Glutamatergic neuron (in vitro differentiated cells): ENCODE results near the gene IQCK. TPM values are rescaled to one million over a fixed set of nuclear protein-coding genes. Genes with fewer than 3 reads are reported as not detected.

Experiments used
- DNase-seq: peaks from one replicate; pipeline ENCODE4 v3.0.0; 2022
- H3K27ac Mint-ChIP-seq: one replicate; pipeline ENCODE4 v1.8.0; 2020; ENCODE audit warnings: mild to moderate bottlenecking, mixed read lengths, inconsistent platforms; ENCODE audit not compliant: unreplicated experiment
- H3K27me3 Mint-ChIP-seq: one replicate; pipeline ENCODE4 v1.8.0; 2020; ENCODE audit warnings: mild to moderate bottlenecking, moderate library complexity, mixed read lengths, inconsistent platforms; ENCODE audit not compliant: unreplicated experiment
- H3K36me3 Mint-ChIP-seq: one replicate; pipeline ENCODE4 v1.8.0; 2020; ENCODE audit warnings: mild to moderate bottlenecking, mixed read lengths, inconsistent platforms; ENCODE audit not compliant: unreplicated experiment
- H3K4me1 Mint-ChIP-seq: one replicate; pipeline ENCODE4 v1.8.0; 2020; ENCODE audit warnings: mild to moderate bottlenecking, low read depth, mixed read lengths, inconsistent platforms; ENCODE audit not compliant: unreplicated experiment
- H3K4me3 Mint-ChIP-seq: one replicate; pipeline ENCODE4 v1.8.0; 2020; ENCODE audit warnings: mild to moderate bottlenecking, mixed read lengths, inconsistent platforms; ENCODE audit not compliant: unreplicated experiment
- H3K9me3 Mint-ChIP-seq: one replicate; pipeline ENCODE4 v1.8.0; 2020; ENCODE audit warnings: mild to moderate bottlenecking, moderate library complexity, mixed read lengths, inconsistent platforms; ENCODE audit not compliant: unreplicated experiment
- long read RNA-seq: library from polyadenylated mRNA; unstranded; transcript quantifications from one replicate; pipeline ENCODE4 v2.0.0, GENCODE V29; 2020; ENCODE audit not compliant: unreplicated experiment
- total RNA-seq: library from RNA; stranded (reverse); fragmentation: NEBNext Ultra II Directional; extraction: Animal tissue kit (Norgen Biotek cat#: 25700); gene quantifications from one replicate; pipeline ENCODE4 v1.2.1, GENCODE V29; 2021; ENCODE audit not compliant: unreplicated experiment
- TF ChIP-seq, protein P1 (sequence below): fragments of 200-600 bp; sonication (generic); IDR thresholded peaks from one replicate; pipeline ENCODE4 v1.5.0; 2021; ENCODE audit not compliant: partially characterized antibody, unreplicated experiment

The IQCK gene, protein sequence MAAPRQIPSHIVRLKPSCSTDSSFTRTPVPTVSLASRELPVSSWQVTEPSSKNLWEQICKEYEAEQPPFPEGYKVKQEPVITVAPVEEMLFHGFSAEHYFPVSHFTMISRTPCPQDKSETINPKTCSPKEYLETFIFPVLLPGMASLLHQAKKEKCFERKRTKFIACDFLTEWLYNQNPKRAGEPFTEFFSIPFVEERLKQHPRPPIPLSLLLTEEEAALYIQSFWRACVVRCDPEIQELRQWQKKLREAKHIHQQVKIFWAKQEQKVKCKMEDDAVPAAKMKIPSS
- 5.1 TPM for total RNA-seq
- long read RNA-seq, partial matches to known transcripts, result 1 of 6 reads
- long read RNA-seq, other reads (novel, unspliced or antisense), result 2 of 6 reads

DNA sequence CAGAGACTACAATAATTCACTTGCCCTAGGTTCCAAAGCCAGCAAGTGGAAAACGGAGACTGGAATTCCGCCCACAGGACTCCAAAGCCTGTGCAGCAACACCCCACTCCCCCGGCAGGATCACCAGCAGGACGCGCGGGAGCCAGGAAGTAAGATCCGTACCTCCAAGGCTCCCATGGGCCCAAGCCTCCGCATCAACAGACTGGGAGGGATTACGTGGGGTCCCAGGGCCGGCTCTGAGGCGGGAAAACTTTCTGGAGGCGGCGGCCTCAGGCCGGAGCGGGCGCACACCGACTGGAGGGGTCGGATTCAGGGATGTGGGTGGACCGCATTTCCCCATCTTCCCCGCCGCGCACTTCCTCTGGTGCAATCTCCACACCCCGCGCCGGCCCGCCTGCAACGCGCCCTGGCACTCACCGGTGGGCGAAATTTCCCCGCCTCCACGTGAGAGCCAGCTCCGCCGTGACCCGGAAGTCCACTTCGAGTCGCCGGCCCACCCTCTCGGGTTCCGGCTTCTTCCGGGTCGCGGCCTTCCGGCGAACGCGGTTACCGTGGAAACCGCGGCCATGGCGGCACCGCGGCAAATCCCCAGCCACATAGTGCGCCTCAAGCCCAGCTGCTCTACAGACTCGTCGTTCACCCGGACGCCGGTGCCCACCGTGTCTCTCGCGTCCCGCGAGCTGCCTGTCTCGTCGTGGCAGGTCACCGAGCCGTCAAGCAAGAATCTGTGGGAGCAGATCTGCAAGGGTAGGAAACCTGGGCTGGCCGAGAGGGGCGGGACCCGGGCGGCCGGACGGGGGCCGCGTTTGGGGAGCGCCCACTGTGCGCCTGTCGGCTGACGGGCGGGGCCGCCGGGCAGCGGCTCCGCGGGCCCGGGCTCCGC is at the start of gene IQCK, which contains the start of gene KNOP1:
Gene IQCK, plus strand, starts transcription at position 531 of the 883 bp plus-strand sequence. Its CDS starts 36 bp downstream, at position 567.
Gene KNOP1, minus strand, starts transcription at position 487 of the 883 bp plus-strand sequence. CDS start 3,192 bp downstream, outside the sequence.
- Mint-ChIP-seq H3K27ac (peak within 1 kb of the TSS; percentile 92), H3K27me3 (peaks cover 3% of the 10 kb centered on the region), H3K4me3 (peak within 1 kb of the TSS; percentile 92), H3K9me3 (no peaks in the 10 kb centered on the region), H3K4me1 (peaks cover 8% of the 10 kb centered on the region), H3K36me3 (no peaks in the 10 kb centered on the region)
- peak; percentile 90 for DNase-seq
- TF ChIP-seq, protein P1, sequence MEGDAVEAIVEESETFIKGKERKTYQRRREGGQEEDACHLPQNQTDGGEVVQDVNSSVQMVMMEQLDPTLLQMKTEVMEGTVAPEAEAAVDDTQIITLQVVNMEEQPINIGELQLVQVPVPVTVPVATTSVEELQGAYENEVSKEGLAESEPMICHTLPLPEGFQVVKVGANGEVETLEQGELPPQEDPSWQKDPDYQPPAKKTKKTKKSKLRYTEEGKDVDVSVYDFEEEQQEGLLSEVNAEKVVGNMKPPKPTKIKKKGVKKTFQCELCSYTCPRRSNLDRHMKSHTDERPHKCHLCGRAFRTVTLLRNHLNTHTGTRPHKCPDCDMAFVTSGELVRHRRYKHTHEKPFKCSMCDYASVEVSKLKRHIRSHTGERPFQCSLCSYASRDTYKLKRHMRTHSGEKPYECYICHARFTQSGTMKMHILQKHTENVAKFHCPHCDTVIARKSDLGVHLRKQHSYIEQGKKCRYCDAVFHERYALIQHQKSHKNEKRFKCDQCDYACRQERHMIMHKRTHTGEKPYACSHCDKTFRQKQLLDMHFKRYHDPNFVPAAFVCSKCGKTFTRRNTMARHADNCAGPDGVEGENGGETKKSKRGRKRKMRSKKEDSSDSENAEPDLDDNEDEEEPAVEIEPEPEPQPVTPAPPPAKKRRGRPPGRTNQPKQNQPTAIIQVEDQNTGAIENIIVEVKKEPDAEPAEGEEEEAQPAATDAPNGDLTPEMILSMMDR, result no peak

DNA sequence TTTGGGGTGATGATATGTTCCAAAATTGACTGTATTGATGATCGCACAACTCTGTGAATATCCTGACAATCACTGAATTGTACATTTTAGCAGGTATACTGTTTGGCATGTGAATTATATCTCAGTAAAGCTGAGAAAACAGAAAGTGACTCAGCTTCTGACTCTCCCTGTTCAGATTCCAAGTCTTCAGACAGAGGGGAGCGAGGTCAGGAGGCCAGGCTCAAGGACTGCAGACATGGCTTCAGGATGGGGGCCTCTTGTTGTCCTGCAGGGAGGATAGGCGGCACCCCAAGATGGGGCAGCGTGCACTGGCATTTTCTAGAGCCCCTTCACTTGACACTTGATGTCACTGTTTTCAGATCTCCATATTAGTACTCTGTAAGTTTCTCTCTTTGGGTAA is 45.7 kb upstream of the IQCK start:
- H3K4me3 Mint-ChIP-seq, result no peak overlapping the region
- TF ChIP-seq, protein P1, result no peak
- H3K27me3 Mint-ChIP-seq, result no peaks in the 10 kb centered on the region
- H3K36me3 Mint-ChIP-seq, result no peaks in the 10 kb centered on the region
- no peaks in the 10 kb centered on the region for H3K4me1 Mint-ChIP-seq
- no peak for DNase-seq
- no peak overlapping the region for H3K27ac Mint-ChIP-seq
- H3K9me3 Mint-ChIP-seq, result peaks cover 4% of the 10 kb centered on the region

GRCh38 chr16:19674485-19674884 is 43.6 kb upstream of the IQCK start:
- H3K27me3 Mint-ChIP-seq, result no peaks in the 10 kb centered on the region
- no peak for DNase-seq
- H3K27ac Mint-ChIP-seq, result no peak overlapping the region
- TF ChIP-seq, protein P1, result no peak
- H3K9me3 Mint-ChIP-seq, result peaks cover 4% of the 10 kb centered on the region
- no peak overlapping the region for H3K4me3 Mint-ChIP-seq
- no peaks in the 10 kb centered on the region for H3K36me3 Mint-ChIP-seq
- H3K4me1 Mint-ChIP-seq, result no peaks in the 10 kb centered on the region

GRCh38 chr16:19677402-19677801 is 40.7 kb upstream of the IQCK start:
- Mint-ChIP-seq H3K36me3 (no peaks in the 10 kb centered on the region), H3K4me1 (no peaks in the 10 kb centered on the region), H3K9me3 (peaks cover 4% of the 10 kb centered on the region), H3K4me3 (no peak overlapping the region), H3K27me3 (no peaks in the 10 kb centered on the region), H3K27ac (no peak overlapping the region)
- TF ChIP-seq, protein P1, result no peak
- no peak for DNase-seq
